Ishikawa (cell line): ENCODE measurements around the gene KCNJ6.

Experiments used
- EGR1 ChIP-seq: IDR thresholded peaks from 2 replicates; pipeline ENCODE4 v1.6.1; 2012
- EP300 ChIP-seq: IDR thresholded peaks from 2 replicates; pipeline ENCODE4 v1.6.1; 2012; ENCODE audit warnings: borderline replicate concordance
- MAX ChIP-seq: IDR thresholded peaks from 2 replicates; pipeline ENCODE4 v1.6.1; 2012
- NFIC ChIP-seq: IDR thresholded peaks from 2 replicates; pipeline ENCODE4 v1.6.1; 2012
- RAD21 ChIP-seq: IDR thresholded peaks from 2 replicates; pipeline ENCODE4 v1.6.1; 2012; ENCODE audit warnings: low read depth
- REST ChIP-seq: IDR thresholded peaks from 2 replicates; pipeline ENCODE4 v1.6.1; 2012; ENCODE audit warnings: low read depth, mild to moderate bottlenecking
- TAF1 ChIP-seq: IDR thresholded peaks from 2 replicates; pipeline ENCODE4 v1.6.1; 2012; ENCODE audit warnings: low read depth, mild to moderate bottlenecking
- TCF12 ChIP-seq: IDR thresholded peaks from 2 replicates; pipeline ENCODE4 v1.6.1; 2012; ENCODE audit warnings: low read depth
- TEAD4 ChIP-seq: IDR thresholded peaks from 2 replicates; pipeline ENCODE4 v1.6.1; 2012
- YY1 ChIP-seq: IDR thresholded peaks from 2 replicates; pipeline ENCODE4 v1.6.1; 2012; ENCODE audit warnings: low read depth
- ZBTB7A ChIP-seq: IDR thresholded peaks from 2 replicates; pipeline ENCODE4 v1.6.1; 2012; ENCODE audit warnings: low read depth

GRCh38 chr21:37695111-37695510 lies 221.1 kb downstream of the KCNJ6 start:
- TF ChIP-seq MAX = no peak
- TF ChIP-seq EP300 = no peak
- TF ChIP-seq TEAD4 = no peak
- no peak for TF ChIP-seq TCF12
- TF ChIP-seq EGR1 = no peak
- TF ChIP-seq ZBTB7A = no peak
- TF ChIP-seq RAD21 = no peak
- no peak for TF ChIP-seq TAF1
- TF ChIP-seq YY1 = no peak
- no peak for TF ChIP-seq REST
- no peak for TF ChIP-seq NFIC
